Measurements from ENCODE around the gene CYFIP2. TPM values are rescaled to one million over a fixed set of nuclear protein-coding genes. Genes with fewer than 3 reads are reported as not detected.

Gene CYFIP2
- total RNA-seq, 2 donors from 2014 or later, result 17.8 to 25.2 TPM

GRCh38 chr5:157245886-157246285, 20.0 kb upstream of the CYFIP2 start:
- intact Hi-C loops (cut with DNase I), result no loop called here
- TF ChIP-seq POLR2A (IDR thresholded peaks at IDR 0.05) (no peak), POLR2AphosphoS5 (IDR thresholded peaks at IDR 0.05) (no peak)
- TF ChIP-seq, protein P1, sequence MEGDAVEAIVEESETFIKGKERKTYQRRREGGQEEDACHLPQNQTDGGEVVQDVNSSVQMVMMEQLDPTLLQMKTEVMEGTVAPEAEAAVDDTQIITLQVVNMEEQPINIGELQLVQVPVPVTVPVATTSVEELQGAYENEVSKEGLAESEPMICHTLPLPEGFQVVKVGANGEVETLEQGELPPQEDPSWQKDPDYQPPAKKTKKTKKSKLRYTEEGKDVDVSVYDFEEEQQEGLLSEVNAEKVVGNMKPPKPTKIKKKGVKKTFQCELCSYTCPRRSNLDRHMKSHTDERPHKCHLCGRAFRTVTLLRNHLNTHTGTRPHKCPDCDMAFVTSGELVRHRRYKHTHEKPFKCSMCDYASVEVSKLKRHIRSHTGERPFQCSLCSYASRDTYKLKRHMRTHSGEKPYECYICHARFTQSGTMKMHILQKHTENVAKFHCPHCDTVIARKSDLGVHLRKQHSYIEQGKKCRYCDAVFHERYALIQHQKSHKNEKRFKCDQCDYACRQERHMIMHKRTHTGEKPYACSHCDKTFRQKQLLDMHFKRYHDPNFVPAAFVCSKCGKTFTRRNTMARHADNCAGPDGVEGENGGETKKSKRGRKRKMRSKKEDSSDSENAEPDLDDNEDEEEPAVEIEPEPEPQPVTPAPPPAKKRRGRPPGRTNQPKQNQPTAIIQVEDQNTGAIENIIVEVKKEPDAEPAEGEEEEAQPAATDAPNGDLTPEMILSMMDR (IDR thresholded peaks at IDR 0.05), result no peak
- 82% methylated on average over 4 of the region's 4 CpGs for WGBS
- Histone ChIP-seq H3K4me1 (replicated peaks) (no peaks in the 10 kb centered on the region), H3K36me3 (no peaks in the 10 kb centered on the region), H3K9me3 (no peaks in the 10 kb centered on the region), H3K27ac (no peak overlapping the region), H3K4me3 (no peak overlapping the region), H3K27me3 (replicated peaks; ENCODE audit: insufficient read depth) (no peaks in the 10 kb centered on the region)
- DNase-seq (ENCODE audit: low spot score), result no peak

GRCh38 chr5:157247267-157247666, 18.7 kb upstream of the CYFIP2 start:
- intact Hi-C loops (cut with DNase I), result no loop called here
- Histone ChIP-seq H3K36me3 (no peaks in the 10 kb centered on the region), H3K9me3 (no peaks in the 10 kb centered on the region), H3K4me3 (no peak overlapping the region), H3K27me3 (replicated peaks; ENCODE audit: insufficient read depth) (no peaks in the 10 kb centered on the region), H3K27ac (no peak overlapping the region), H3K4me1 (replicated peaks) (no peaks in the 10 kb centered on the region)
- TF ChIP-seq, protein P1 (IDR thresholded peaks at IDR 0.05), result no peak
- TF ChIP-seq POLR2A (IDR thresholded peaks at IDR 0.05) (no peak), POLR2AphosphoS5 (IDR thresholded peaks at IDR 0.05) (no peak)
- no peak for DNase-seq (ENCODE audit: low spot score)

GRCh38 chr5:157248821-157249470, 17.0 kb upstream of the CYFIP2 start:
- Histone ChIP-seq H3K4me3 (no peak overlapping the region), H3K27ac (no peak overlapping the region), H3K27me3 (replicated peaks; ENCODE audit: insufficient read depth) (no peaks in the 10 kb centered on the region), H3K36me3 (no peaks in the 10 kb centered on the region), H3K4me1 (replicated peaks) (no peaks in the 10 kb centered on the region), H3K9me3 (no peaks in the 10 kb centered on the region)
- WGBS, result 75% methylated on average over 11 of the region's 11 CpGs
- no peak for DNase-seq (ENCODE audit: low spot score)
- TF ChIP-seq POLR2A (IDR thresholded peaks at IDR 0.05), result no peak
- no peak for TF ChIP-seq POLR2AphosphoS5 (IDR thresholded peaks at IDR 0.05)
- intact Hi-C loops (cut with DNase I), result no loop called here

GRCh38 chr5:157252711-157253465, 13.0 kb upstream of the CYFIP2 start:
- TF ChIP-seq, protein P1 (IDR thresholded peaks at IDR 0.05), result no peak
- TF ChIP-seq POLR2AphosphoS5 (IDR thresholded peaks at IDR 0.05) (no peak), POLR2A (IDR thresholded peaks at IDR 0.05) (no peak)
- DNase-seq (ENCODE audit: low spot score), result no peak
- Histone ChIP-seq H3K4me3 (no peak overlapping the region), H3K9me3 (no peaks in the 10 kb centered on the region), H3K27me3 (replicated peaks; ENCODE audit: insufficient read depth) (no peaks in the 10 kb centered on the region), H3K27ac (no peak overlapping the region), H3K36me3 (no peaks in the 10 kb centered on the region), H3K4me1 (replicated peaks) (no peaks in the 10 kb centered on the region)
- 48% methylated on average over 4 of the region's 4 CpGs for WGBS
- intact Hi-C loops (cut with DNase I), result loop anchor here (2.0 kb wide), 1 partner anchor 58 kb away; no protein-coding TSS in a partner anchor

GRCh38 chr5:157253547-157253946, 12.4 kb upstream of the CYFIP2 start:
- H3K36me3 ChIP-seq, result no peaks in the 10 kb centered on the region
- intact Hi-C loops (cut with DNase I), result loop anchor here (2.0 kb wide), 1 partner anchor 57 kb away; no protein-coding TSS in a partner anchor
- TF ChIP-seq POLR2A (IDR thresholded peaks at IDR 0.05), result no peak
- TF ChIP-seq, protein P1 (IDR thresholded peaks at IDR 0.05), result peak in 3 of 4 experiments; percentile 53 to 71 (median 66)
- H3K4me1 ChIP-seq (replicated peaks), result no peaks in the 10 kb centered on the region
- no peak overlapping the region for H3K4me3 ChIP-seq
- H3K27ac ChIP-seq, result no peak overlapping the region
- DNase-seq (ENCODE audit: low spot score), result peak; percentile 20
- H3K27me3 ChIP-seq (replicated peaks; ENCODE audit: insufficient read depth), result no peaks in the 10 kb centered on the region
- WGBS, result 3% methylated on average over 2 of the region's 2 CpGs
- no peaks in the 10 kb centered on the region for H3K9me3 ChIP-seq

All from prostate gland (tissue), 2 donors.